WI38 (cell line): Measurements from ENCODE around the gene ECI1.

Experiments
- H3K4me3 ChIP-seq: 2 replicates; pipeline ENCODE4 v1.5.1; 2011; ENCODE audit warnings: low read depth, mild to moderate bottlenecking, control low read depth, low read length
- CTCF ChIP-seq: IDR thresholded peaks from 2 replicates; pipeline ENCODE4 v1.5.1; 2012; ENCODE audit warnings: low read depth, mild to moderate bottlenecking, control low read depth, low read length

The ECI1 gene

DNA sequence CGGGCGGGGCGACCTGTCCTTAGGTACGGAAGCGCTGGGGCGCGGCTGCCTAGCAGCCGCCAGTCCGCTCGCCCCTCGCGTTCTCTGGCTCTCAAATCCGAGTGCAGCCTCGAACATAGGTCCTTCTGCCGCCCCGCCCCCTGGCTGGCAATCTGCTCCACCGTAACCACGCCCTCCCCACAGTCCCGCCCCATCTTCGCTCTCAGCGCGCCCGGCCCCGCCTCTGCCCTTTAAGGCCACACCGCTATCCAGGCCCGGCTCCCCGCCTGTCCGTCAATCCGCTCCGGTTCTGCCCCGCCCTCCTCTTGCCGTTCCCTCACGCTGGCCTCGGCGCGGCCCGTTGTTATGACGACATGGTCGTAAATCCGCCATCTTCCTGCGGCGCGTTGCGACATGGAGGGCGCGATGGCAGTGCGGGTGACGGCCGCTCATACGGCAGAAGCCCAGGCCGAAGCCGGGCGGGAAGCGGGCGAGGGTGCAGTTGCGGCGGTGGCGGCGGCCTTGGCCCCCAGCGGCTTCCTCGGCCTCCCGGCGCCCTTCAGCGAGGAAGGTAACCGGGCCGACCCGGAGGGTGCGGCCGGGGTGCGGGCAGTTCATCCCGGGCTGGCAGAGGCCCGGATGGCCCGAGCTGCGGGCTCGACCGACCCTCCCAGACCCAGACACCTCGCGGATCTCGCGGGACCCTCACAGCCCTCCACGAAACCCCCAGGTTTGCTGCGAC lies 28.0 kb downstream of the ECI1 start, which contains the start of gene E4F1:
E4F1 (plus strand) TSS at position 371 of the 721 bp plus-strand sequence; CDS start at position 394, 23 bp downstream.
- TF ChIP-seq CTCF = no peak

GRCh38 chr16:2216330-2216729 lies 35.1 kb downstream of the ECI1 start:
- no peak overlapping the region for H3K4me3 ChIP-seq
- no peak for TF ChIP-seq CTCF

More for the DNA sequence above, 28.0 kb downstream of the ECI1 start, which contains the start of gene E4F1:
- H3K4me3 ChIP-seq = peak within 1 kb of the TSS; percentile 91

- H3K4me3 ChIP-seq = peak within 1 kb of the TSS; percentile 72
- no peak for TF ChIP-seq CTCF
These were observed 36.7 kb downstream of the ECI1 start, which contains the start of gene PGP for GRCh38 chr16:2214719-2214968. Gene PGP, minus strand, starts transcription at chr16:2214840. Its CDS starts 63 bp downstream, at chr16:2214777.

DNA sequence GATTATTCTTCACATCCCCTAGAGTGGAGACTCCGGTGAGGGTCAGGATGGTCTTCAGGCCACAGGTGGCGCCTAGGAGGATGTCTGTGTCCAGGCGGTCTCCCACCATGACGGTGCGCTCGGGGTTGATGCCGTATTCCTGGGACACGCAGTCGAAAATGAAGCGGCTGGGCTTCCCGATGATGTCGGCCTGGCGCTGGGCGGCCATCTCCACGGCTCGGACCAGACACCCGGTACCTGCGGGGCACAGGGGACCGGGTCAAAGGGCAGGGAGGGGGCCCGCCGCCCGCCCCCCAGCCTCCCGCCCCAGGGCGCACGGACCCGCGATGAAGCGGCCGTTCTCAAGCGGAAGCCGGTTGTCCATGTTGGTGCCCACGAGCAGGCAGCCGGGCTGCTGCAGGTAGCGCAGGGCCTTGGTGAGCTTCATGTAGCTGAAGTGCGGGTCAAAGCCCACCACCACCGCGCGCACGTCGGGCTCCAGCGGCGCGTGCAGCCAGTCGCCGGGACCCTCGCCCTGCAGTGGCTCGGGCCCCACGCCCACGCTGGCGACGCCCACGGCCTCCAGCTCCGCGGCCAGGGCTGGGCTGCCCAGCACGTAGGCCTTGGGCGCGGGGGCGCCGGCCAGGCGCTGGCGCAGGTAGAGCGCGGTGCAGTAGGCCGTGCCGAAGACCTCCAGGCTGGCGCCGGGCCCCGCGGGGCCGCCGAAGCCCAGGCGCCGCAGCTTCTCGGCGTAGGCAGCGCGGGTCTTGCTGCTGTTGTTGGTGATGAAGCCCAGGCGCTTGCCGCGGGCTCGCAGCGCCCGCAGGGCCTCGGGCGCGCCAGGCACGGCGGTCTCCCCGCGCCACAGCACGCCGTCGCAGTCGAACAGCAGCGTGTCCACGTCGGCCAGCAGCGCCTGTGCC lies 37.3 kb downstream of the ECI1 start:
- H3K4me3 ChIP-seq = peak overlapping the region; percentile 72
- no peak for TF ChIP-seq CTCF

- TF ChIP-seq CTCF = no peak
- peak overlapping the region; percentile 72 for H3K4me3 ChIP-seq
These were observed 38.7 kb downstream of the ECI1 start for GRCh38 chr16:2212362-2213324.

GRCh38 chr16:2211923-2212347 lies 39.5 kb downstream of the ECI1 start:
- no peak overlapping the region for H3K4me3 ChIP-seq
- TF ChIP-seq CTCF = no peak
